Left lobe of liver (tissue), 2 donors: ENCODE measurements around the gene NPIPA5. TPM values are rescaled to one million over a fixed set of nuclear protein-coding genes. Genes with fewer than 3 reads are reported as not detected.
"Not testable (repeated sequence)": the region's sequence is repeated elsewhere in the genome, so short reads cannot be mapped to it uniquely, and the experiment has no call there.

ENCODE experiments used
- ATAC-seq: fragments of 200-7000 bp; cut with Tn5 transposase; one replicate; pipeline ENCODE4 v1.9.1; 2020; ENCODE audit warnings: mild to moderate bottlenecking, moderate library complexity
- DNase-seq: peaks from one replicate; pipeline ENCODE4 v3.0.0-alpha.2; 2020; ENCODE audit warnings: low spot score
- total RNA-seq: library from RNA; stranded (reverse); gene quantifications from one replicate; pipeline ENCODE4 v1.2.1, GENCODE V29; 2021
- donor health status: DM: no; HTN: no; CAD: no; lungs with moderate emphysema.
- donor health status: DM: no; HTN: yes; CAD: no.

NPIPA5 gene
- total RNA-seq, 1 donor from 2014 or later = 0.50 TPM

GRCh38 chr16:15395631-15396508, 17.8 kb upstream of the NPIPA5 start, which contains the start of gene MPV17L:
TSS of gene MPV17L (plus strand) at chr16:15395754. CDS start at chr16:15395898, 144 bp downstream.
- ATAC-seq = peak; percentile 84
- peak; percentile 84 for DNase-seq

- DNase-seq, ATAC-seq: not testable (repeated sequence)
Observed at GRCh38 chr16:15393025-15393424, 14.9 kb upstream of the NPIPA5 start.

GRCh38 chr16:15389916-15390315, 11.8 kb upstream of the NPIPA5 start:
- ATAC-seq, DNase-seq: not testable (repeated sequence)

GRCh38 chr16:15388060-15388459, 10.0 kb upstream of the NPIPA5 start:
- not testable (repeated sequence) for ATAC-seq, DNase-seq

- DNase-seq, ATAC-seq: not testable (repeated sequence)
Observed at GRCh38 chr16:15382810-15383209, 4.7 kb upstream of the NPIPA5 start.

GRCh38 chr16:15357495-15357894, 20.6 kb downstream of the NPIPA5 start:
- ATAC-seq, DNase-seq: not testable (repeated sequence)

- not testable (repeated sequence) for ATAC-seq, DNase-seq
Observed at GRCh38 chr16:15354846-15355245, 23.2 kb downstream of the NPIPA5 start.

- not testable (repeated sequence) for ATAC-seq, DNase-seq
Observed at GRCh38 chr16:15352852-15353251, 25.2 kb downstream of the NPIPA5 start.

- not testable (repeated sequence) for DNase-seq, ATAC-seq
Observed at GRCh38 chr16:15351745-15352144, 26.3 kb downstream of the NPIPA5 start.

- ATAC-seq = not testable (repeated sequence)
Observed at GRCh38 chr16:15351251-15351650, 26.8 kb downstream of the NPIPA5 start.

GRCh38 chr16:15348721-15349120, 29.4 kb downstream of the NPIPA5 start:
- not testable (repeated sequence) for DNase-seq, ATAC-seq

More at GRCh38 chr16:15351251-15351650, 26.8 kb downstream of the NPIPA5 start:
- DNase-seq = not testable (repeated sequence)

- not testable (repeated sequence) for ATAC-seq, DNase-seq
Observed at GRCh38 chr16:15342337-15342736, 35.8 kb downstream of the NPIPA5 start.

- not testable (repeated sequence) for DNase-seq, ATAC-seq
Observed at GRCh38 chr16:15338986-15339385, 39.1 kb downstream of the NPIPA5 start.

GRCh38 chr16:15337974-15338605, 40.0 kb downstream of the NPIPA5 start:
- DNase-seq, ATAC-seq: not testable (repeated sequence)

GRCh38 chr16:15335609-15336008, 42.5 kb downstream of the NPIPA5 start:
- not testable (repeated sequence) for ATAC-seq, DNase-seq

- not testable (repeated sequence) for ATAC-seq, DNase-seq
Observed at GRCh38 chr16:15333969-15334368, 44.1 kb downstream of the NPIPA5 start.

- DNase-seq, ATAC-seq: not testable (repeated sequence)
Observed at GRCh38 chr16:15330978-15331377, 47.1 kb downstream of the NPIPA5 start.

GRCh38 chr16:15324954-15325353, 53.1 kb downstream of the NPIPA5 start:
- ATAC-seq, DNase-seq: not testable (repeated sequence)

- ATAC-seq, DNase-seq: not testable (repeated sequence)
Observed at GRCh38 chr16:15323373-15323772, 54.7 kb downstream of the NPIPA5 start.

GRCh38 chr16:15321221-15321620, 56.9 kb downstream of the NPIPA5 start:
- ATAC-seq, DNase-seq: not testable (repeated sequence)

- not testable (repeated sequence) for ATAC-seq, DNase-seq
Observed at GRCh38 chr16:15314562-15314961, 63.5 kb downstream of the NPIPA5 start.
